IMR-90 (cell line): ENCODE measurements around the gene NRP2. TPM values are rescaled to one million over a fixed set of nuclear protein-coding genes. Genes with fewer than 3 reads are reported as not detected.

Experiments used
- ATAC-seq: fragments of 200-7000 bp; cut with Tn5 transposase; 2 replicates; pipeline ENCODE4 v1.9.1; 2020; ENCODE audit warnings: low read depth, mild to moderate bottlenecking, moderate library complexity
- BruUV-seq: library from RNA; stranded (reverse); fragments of 400-500 nt; replicated peaks from 2 replicates; lab custom pipeline; 2021; lab: Mats Ljungman, UMichigan
- CTCF ChIA-PET: fragments of 300-600 bp; formaldehyde crosslinking; extraction: SDS; loops from one replicate; lab custom pipeline; 2021; ENCODE audit warnings: antibody characterized with exemption; lab: Yijun Ruan, JAX
- POLR2A ChIA-PET: fragments of 300-600 bp; sonication (Branson Sonifier 250); formaldehyde crosslinking; loops from one replicate; lab custom pipeline; 2022; ENCODE audit warnings: antibody characterized with exemption; ENCODE audit not compliant: unreplicated experiment; lab: Charles Lee
- DNase-seq: peaks from one replicate; pipeline ENCODE4 v3.0.0; 2013
- H2AFZ ChIP-seq: replicated peaks from 2 replicates; pipeline ENCODE3; 2013; ENCODE audit warnings: low read length, mild to moderate bottlenecking; ENCODE audit not compliant: poor library complexity
- H2AK5ac ChIP-seq: 2 replicates; pipeline ENCODE4 v1.6.1; 2013; ENCODE audit warnings: low read depth, low read length, inconsistent platforms
- H2AK9ac ChIP-seq: replicated peaks from 2 replicates; pipeline ENCODE3; 2013; ENCODE audit warnings: mild to moderate bottlenecking, low read depth, low read length, moderate library complexity; ENCODE audit not compliant: poor library complexity
- H2BK120ac ChIP-seq: 2 replicates; pipeline ENCODE4 v1.6.1; 2013; ENCODE audit warnings: low read depth, low read length, inconsistent platforms
- H2BK15ac ChIP-seq: 3 replicates; pipeline ENCODE4 v1.6.1; 2013; ENCODE audit warnings: low read depth, low read length, inconsistent platforms
- H2BK20ac ChIP-seq: 2 replicates; pipeline ENCODE4 v1.6.1; 2013; ENCODE audit warnings: low read depth, mild to moderate bottlenecking, inconsistent platforms, low read length, moderate library complexity
- H2BK5ac ChIP-seq: 2 replicates; pipeline ENCODE4 v1.6.1; 2013; ENCODE audit warnings: mild to moderate bottlenecking, low read depth, low read length, inconsistent platforms; ENCODE audit not compliant: poor library complexity, severe bottlenecking
- H3K14ac ChIP-seq: replicated peaks from 2 replicates; pipeline ENCODE4 v1.6.1; 2013; ENCODE audit warnings: low read depth, low read length, inconsistent platforms
- H3K18ac ChIP-seq: 2 replicates; pipeline ENCODE4 v1.6.1; 2013; ENCODE audit warnings: low read depth, low read length, control low read depth
- H3K23ac ChIP-seq: 2 replicates; pipeline ENCODE4 v1.6.1; 2013; ENCODE audit warnings: low read depth, low read length, inconsistent platforms
- H3K27ac ChIP-seq: 2 replicates; pipeline ENCODE4 v1.5.1; 2013; ENCODE audit warnings: mild to moderate bottlenecking, control low read depth, low read length; ENCODE audit not compliant: insufficient read depth
- H3K27me3 ChIP-seq: 2 replicates; pipeline ENCODE4 v1.6.1; 2013; ENCODE audit warnings: low read length; ENCODE audit not compliant: control insufficient read depth, insufficient read depth
- H3K36me3 ChIP-seq: 2 replicates; pipeline ENCODE4 v1.6.1; 2013; ENCODE audit warnings: low read length, mixed read lengths; ENCODE audit not compliant: control insufficient read depth, insufficient read depth
- H3K4ac ChIP-seq: 2 replicates; pipeline ENCODE4 v1.6.1; 2013; ENCODE audit warnings: low read depth, low read length, inconsistent platforms
- H3K4me1 ChIP-seq: 2 replicates; pipeline ENCODE4 v1.6.1; 2013; ENCODE audit warnings: low read length, mixed read lengths; ENCODE audit not compliant: control insufficient read depth, insufficient read depth
- H3K4me2 ChIP-seq: 2 replicates; pipeline ENCODE4 v1.6.1; 2013; ENCODE audit warnings: low read depth, mild to moderate bottlenecking, control low read depth, low read length, moderate library complexity
- H3K4me3 ChIP-seq: 2 replicates; pipeline ENCODE4 v1.5.1; 2013; ENCODE audit warnings: low read depth, mild to moderate bottlenecking, control low read depth, low read length, moderate library complexity; ENCODE audit not compliant: insufficient read depth
- H3K56ac ChIP-seq: 2 replicates; pipeline ENCODE4 v1.6.1; 2013; ENCODE audit warnings: low read length, inconsistent platforms; ENCODE audit not compliant: insufficient read depth; ENCODE audit errors: extremely low read depth
- H3K79me1 ChIP-seq, 2 experiments: 2 replicates each; pipeline ENCODE4 v1.6.1; 2013; ENCODE audit warnings: low read length in 2 of 2, inconsistent platforms in 1 of 2, low read depth in 1 of 2
- H3K9ac ChIP-seq: 2 replicates; pipeline ENCODE4 v1.6.1; 2013; ENCODE audit warnings: low read depth, low read length, control low read depth
- H3K9me1 ChIP-seq: 2 replicates; pipeline ENCODE4 v1.6.1; 2013; ENCODE audit warnings: low read length, inconsistent platforms; ENCODE audit not compliant: insufficient read depth
- H3K9me3 ChIP-seq: 2 replicates; pipeline ENCODE4 v1.6.1; 2013; ENCODE audit warnings: low read length; ENCODE audit not compliant: control insufficient read depth, insufficient read depth
- H4K20me1 ChIP-seq: 2 replicates; pipeline ENCODE4 v1.6.1; 2013; ENCODE audit warnings: low read length, inconsistent platforms; ENCODE audit not compliant: insufficient read depth
- H4K5ac ChIP-seq: 2 replicates; pipeline ENCODE4 v1.6.1; 2013; ENCODE audit warnings: mild to moderate bottlenecking, low read depth, low read length, control low read depth
- H4K8ac ChIP-seq, 2 experiments: 2 replicates each; pipeline ENCODE4 v1.6.1; 2013; ENCODE audit warnings: low read depth in 2 of 2, low read length in 2 of 2, control low read depth in 1 of 2, inconsistent platforms in 1 of 2
- H4K91ac ChIP-seq: 2 replicates; pipeline ENCODE4 v1.6.1; 2013; ENCODE audit warnings: low read depth, low read length, inconsistent platforms; ENCODE audit not compliant: insufficient read depth
- FOS ChIP-seq: fragments of 150-350 bp; IDR thresholded peaks from 2 replicates; pipeline ENCODE4 v1.6.1; 2016; ENCODE audit warnings: low read depth, low read length
- WGBS, 2 experiments: methylation state at CpG; one replicate each; pipeline versions ENCODE4 v1.1.5 to v1.1.7; 2013; ENCODE audit warnings: missing lambda C conversion rate in 2 of 2; ENCODE audit not compliant: insufficient read length in 1 of 2; ENCODE audit errors: extremely low coverage in 2 of 2; 5-methylcytosine and 5-hydroxymethylcytosine counted together
- dilution Hi-C: fragments of 300-500 bp; cut with HindIII; formaldehyde crosslinking; loops from one replicate; pipeline ENCODE4 v1.14.3; 2018; ENCODE audit warnings: low sequenced_read_pairs; ENCODE audit not compliant: unreplicated experiment
- in situ Hi-C: fragments of 300-500 bp; cut with MboI; formaldehyde crosslinking; loops from 3 replicates; pipeline ENCODE4 v1.14.3; 2019; ENCODE audit warnings: low sequenced_read_pairs, inconsistent platforms, mixed read lengths
- intact Hi-C: fragments of 100-400 bp; cut with micrococcal nuclease; formaldehyde crosslinking; loops from 2 replicates; pipeline ENCODE4 v1.10.0; 2022
- polyA plus RNA-seq, 3 experiments: library from polyadenylated mRNA; depleted of rRNA; stranded (reverse); fragments of >200 nt; gene quantifications; 2 replicates each; pipeline ENCODE4 v1.2.3, GENCODE V29; 2012; ENCODE audit warnings: low replicate concordance in 1 of 3
- total RNA-seq: library from RNA; depleted of rRNA; stranded (reverse); fragments of >200 nt; gene quantifications from 2 replicates; pipeline ENCODE4 v1.2.3, GENCODE V29; 2012
- TF ChIP-seq, protein P1 (sequence below): fragments of 150-350 bp; IDR thresholded peaks from 2 replicates; pipeline ENCODE4 v1.6.1; 2016; ENCODE audit warnings: low read depth, mild to moderate bottlenecking, low read length, moderate library complexity, borderline replicate concordance

Gene NRP2
- total and polyA plus RNA-seq, 2 of the 4 experiments (the other 2 are of a cell fraction): 46.4 to 51.3 TPM

- intact Hi-C loops: loop anchor here (2.0 to 10.0 kb wide), 3 partner anchors 43 to 1505 kb away; no protein-coding TSS in a partner anchor
- no peak for ATAC-seq
Measured at GRCh38 chr2:205769879-205770278, 87.6 kb downstream of the NRP2 start.

More at GRCh38 chr2:205769879-205770278, 87.6 kb downstream of the NRP2 start:
- no TSS peak for BruUV-seq
- peak overlapping the region; percentile 96 for H2AK5ac ChIP-seq
- no peaks in the 10 kb centered on the region for H3K79me1 ChIP-seq
- DNase-seq: peak; percentile 38
- no peaks in the 10 kb centered on the region for H3K9me3 ChIP-seq
- peaks cover 24% of the 10 kb centered on the region for H3K9me1 ChIP-seq
- H2BK15ac ChIP-seq: peak overlapping the region; percentile 25; the same call in 2 of the 3 replicates
- peaks cover 32% of the 10 kb centered on the region for H3K4me1 ChIP-seq
- H4K8ac ChIP-seq: peak overlapping the region; percentile 81
- H3K23ac ChIP-seq: peak overlapping the region; percentile 76
- H3K36me3 ChIP-seq: peaks cover 28% of the 10 kb centered on the region
- peak overlapping the region; percentile 15 for H2AFZ ChIP-seq
- H2AK9ac ChIP-seq: peak overlapping the region; percentile 80
- ChIA-PET POLR2A (interaction anchor here (0.5 kb wide), 1 partner anchor 28 kb away, joined by 11 read pairs; no protein-coding TSS in a partner anchor), CTCF (interaction anchor here (0.6 kb wide), 1 partner anchor 47 kb away, joined by 3 read pairs; no protein-coding TSS in a partner anchor)
- H3K27me3 ChIP-seq: peaks cover 8% of the 10 kb centered on the region
- H2BK5ac ChIP-seq: peak overlapping the region; percentile 41
- H3K18ac ChIP-seq: peak overlapping the region; percentile 92
- 0 out of 2 replicates have a peak, but pooled peaks cover 5% of the 10 kb centered on the region for H4K20me1 ChIP-seq
- H3K56ac ChIP-seq: peak overlapping the region; percentile 77; the same call in 1 of the 2 replicates
- 0 out of 2 replicates have a peak, but pooled peaks have one; percentile 10 for TF ChIP-seq FOS
- TF ChIP-seq, protein P1, sequence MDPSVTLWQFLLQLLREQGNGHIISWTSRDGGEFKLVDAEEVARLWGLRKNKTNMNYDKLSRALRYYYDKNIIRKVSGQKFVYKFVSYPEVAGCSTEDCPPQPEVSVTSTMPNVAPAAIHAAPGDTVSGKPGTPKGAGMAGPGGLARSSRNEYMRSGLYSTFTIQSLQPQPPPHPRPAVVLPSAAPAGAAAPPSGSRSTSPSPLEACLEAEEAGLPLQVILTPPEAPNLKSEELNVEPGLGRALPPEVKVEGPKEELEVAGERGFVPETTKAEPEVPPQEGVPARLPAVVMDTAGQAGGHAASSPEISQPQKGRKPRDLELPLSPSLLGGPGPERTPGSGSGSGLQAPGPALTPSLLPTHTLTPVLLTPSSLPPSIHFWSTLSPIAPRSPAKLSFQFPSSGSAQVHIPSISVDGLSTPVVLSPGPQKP: no peak
- peak overlapping the region; percentile 95 for H3K4ac ChIP-seq
- peak overlapping the region; percentile 57 for H3K9ac ChIP-seq
- peak overlapping the region; percentile 79 for H3K14ac ChIP-seq
- H2BK20ac ChIP-seq: peak overlapping the region; percentile 93
- WGBS, 2 experiments: 18% methylated on average over 2 of the region's 7 CpGs; no CpG with 5 or more reads in 1 of the 2 experiments
- in situ Hi-C loops (loop anchor here (10.0 kb wide), 1 partner anchor 115 kb away; no protein-coding TSS in a partner anchor), dilution Hi-C loops (no loop called here)
- no peak overlapping the region for H3K4me3 ChIP-seq
- peak overlapping the region; percentile 95 for H4K91ac ChIP-seq
- H3K4me2 ChIP-seq: peak overlapping the region; percentile 18
- H4K5ac ChIP-seq: peak overlapping the region; percentile 90
- H3K27ac ChIP-seq: peak overlapping the region; percentile 96
- H2BK120ac ChIP-seq: peak overlapping the region; percentile 95
